Astrocyte of the cerebellum (primary cell): ENCODE results near the gene CHRM4.

Source experiments
- DNase-seq: peaks from one replicate; pipeline ENCODE4 v3.0.0-alpha.2; 2011; ENCODE audit warnings: low read depth
- H3K4me3 ChIP-seq: 2 replicates; pipeline ENCODE4 v1.5.1; 2011; ENCODE audit warnings: mild to moderate bottlenecking, low read depth, low read length, moderate library complexity
- in situ Hi-C: cut with HindIII; loops from 2 replicates; pipeline ENCODE4 v1.10.0; 2017; ENCODE audit warnings: low sequenced_read_pairs
- TF ChIP-seq, protein P1 (sequence below): IDR thresholded peaks from 2 replicates; pipeline ENCODE4 v1.5.1; 2012; ENCODE audit warnings: low read length, low read depth, moderate library complexity, mild to moderate bottlenecking; ENCODE audit errors: missing control alignments

CHRM4 gene

GRCh38 chr11:46429717-46430116, 38.1 kb upstream of the CHRM4 start:
- in situ Hi-C loops = no loop called here
- DNase-seq = no peak
- TF ChIP-seq, protein P1, sequence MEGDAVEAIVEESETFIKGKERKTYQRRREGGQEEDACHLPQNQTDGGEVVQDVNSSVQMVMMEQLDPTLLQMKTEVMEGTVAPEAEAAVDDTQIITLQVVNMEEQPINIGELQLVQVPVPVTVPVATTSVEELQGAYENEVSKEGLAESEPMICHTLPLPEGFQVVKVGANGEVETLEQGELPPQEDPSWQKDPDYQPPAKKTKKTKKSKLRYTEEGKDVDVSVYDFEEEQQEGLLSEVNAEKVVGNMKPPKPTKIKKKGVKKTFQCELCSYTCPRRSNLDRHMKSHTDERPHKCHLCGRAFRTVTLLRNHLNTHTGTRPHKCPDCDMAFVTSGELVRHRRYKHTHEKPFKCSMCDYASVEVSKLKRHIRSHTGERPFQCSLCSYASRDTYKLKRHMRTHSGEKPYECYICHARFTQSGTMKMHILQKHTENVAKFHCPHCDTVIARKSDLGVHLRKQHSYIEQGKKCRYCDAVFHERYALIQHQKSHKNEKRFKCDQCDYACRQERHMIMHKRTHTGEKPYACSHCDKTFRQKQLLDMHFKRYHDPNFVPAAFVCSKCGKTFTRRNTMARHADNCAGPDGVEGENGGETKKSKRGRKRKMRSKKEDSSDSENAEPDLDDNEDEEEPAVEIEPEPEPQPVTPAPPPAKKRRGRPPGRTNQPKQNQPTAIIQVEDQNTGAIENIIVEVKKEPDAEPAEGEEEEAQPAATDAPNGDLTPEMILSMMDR = no peak
- no peak overlapping the region for H3K4me3 ChIP-seq

- TF ChIP-seq, protein P1 = no peak
- no peak overlapping the region for H3K4me3 ChIP-seq
- no peak for DNase-seq
- in situ Hi-C loops = no loop called here
These were observed 35.8 kb upstream of the CHRM4 start for GRCh38 chr11:46427364-46427763.

GRCh38 chr11:46426233-46426991, 34.8 kb upstream of the CHRM4 start:
- H3K4me3 ChIP-seq = no peak overlapping the region
- TF ChIP-seq, protein P1 = no peak
- in situ Hi-C loops = no loop called here
- no peak for DNase-seq

DNA sequence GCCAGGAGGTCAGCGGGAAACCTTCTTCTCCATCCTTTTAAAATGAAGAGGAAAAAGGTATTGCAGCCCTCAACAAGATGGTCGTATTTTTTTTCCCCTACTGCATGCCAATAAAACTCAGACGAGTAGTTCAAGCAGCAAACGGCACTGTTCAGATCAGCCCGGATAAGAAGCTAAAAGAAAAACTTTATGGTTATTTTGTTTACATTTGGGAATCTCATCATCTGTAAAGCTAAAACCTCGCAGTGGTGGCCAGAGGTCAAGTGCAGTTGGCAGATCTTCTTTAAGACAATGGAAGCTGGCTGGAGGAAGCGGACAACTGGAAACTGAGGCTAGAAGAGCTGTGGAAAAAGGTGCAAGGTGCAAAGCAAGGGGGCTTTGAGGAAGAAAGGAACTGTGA, 31.0 kb upstream of the CHRM4 start:
- DNase-seq = no peak
- no peak overlapping the region for H3K4me3 ChIP-seq
- in situ Hi-C loops = no loop called here
- TF ChIP-seq, protein P1 = no peak

DNA sequence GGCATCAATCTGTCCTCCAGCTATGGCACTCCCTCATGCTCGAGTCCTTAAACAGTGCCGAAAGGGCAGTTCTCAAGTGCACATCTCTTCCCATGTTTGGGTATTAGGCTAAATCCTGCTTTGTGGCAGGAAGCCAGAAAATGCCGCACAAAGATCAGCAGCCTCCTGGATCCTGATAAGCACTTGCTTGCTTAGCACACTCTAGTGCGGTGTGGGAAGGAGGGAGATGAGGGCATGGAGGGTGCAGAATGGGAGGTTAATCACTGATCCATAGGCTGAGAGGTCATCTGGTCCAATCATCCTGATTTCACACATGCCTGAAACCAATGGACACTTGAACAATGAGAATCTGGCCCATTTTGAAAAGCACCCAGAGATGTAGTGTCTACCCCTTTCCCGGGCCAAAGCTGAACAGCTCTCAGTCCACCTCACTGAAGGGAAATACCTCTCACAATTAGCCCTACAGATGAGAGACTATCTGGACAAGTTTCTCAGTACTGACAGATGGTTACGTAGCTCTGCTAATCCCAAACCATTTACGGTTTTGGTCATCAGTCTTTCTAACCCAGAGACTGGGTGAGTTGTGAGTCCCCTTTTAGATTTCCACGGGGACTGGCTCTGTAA, 29.8 kb upstream of the CHRM4 start:
- H3K4me3 ChIP-seq = no peak overlapping the region
- TF ChIP-seq, protein P1 = no peak
- DNase-seq = no peak
- in situ Hi-C loops = no loop called here

- TF ChIP-seq, protein P1 = no peak
- no peak for DNase-seq
- no peak overlapping the region for H3K4me3 ChIP-seq
- in situ Hi-C loops = no loop called here
These were observed 28.9 kb upstream of the CHRM4 start for GRCh38 chr11:46420513-46420912.
